Activated naive CD8-positive, alpha-beta T cell (primary cell): ENCODE results near the gene MBNL2.

ENCODE experiments used
- H3K27ac Mint-ChIP-seq: one replicate; pipeline ENCODE4 v1.8.0; 2021; ENCODE audit warnings: mixed read lengths
- H3K27me3 Mint-ChIP-seq: one replicate; pipeline ENCODE4 v1.8.0; 2021; ENCODE audit warnings: mixed read lengths
- H3K36me3 Mint-ChIP-seq: one replicate; pipeline ENCODE4 v1.8.0; 2021; ENCODE audit warnings: mixed read lengths
- H3K4me1 Mint-ChIP-seq: one replicate; pipeline ENCODE4 v1.8.0; 2021; ENCODE audit warnings: low read depth, mixed read lengths
- H3K4me3 Mint-ChIP-seq: one replicate; pipeline ENCODE4 v1.8.0; 2021; ENCODE audit warnings: mild to moderate bottlenecking, mixed read lengths
- H3K9me3 Mint-ChIP-seq: one replicate; pipeline ENCODE4 v1.8.0; 2021; ENCODE audit warnings: low read depth, mixed read lengths

MBNL2 gene

GRCh38 chr13:97275776-97276501 is 53.8 kb downstream of the MBNL2 start:
- Mint-ChIP-seq H3K4me3 (no peak overlapping the region), H3K27ac (no peak overlapping the region), H3K27me3 (no peaks in the 10 kb centered on the region), H3K9me3 (no peaks in the 10 kb centered on the region), H3K36me3 (peaks cover 29% of the 10 kb centered on the region), H3K4me1 (peaks cover 55% of the 10 kb centered on the region)

GRCh38 chr13:97276862-97277269 is 54.7 kb downstream of the MBNL2 start:
- Mint-ChIP-seq H3K36me3 (peaks cover 29% of the 10 kb centered on the region), H3K4me3 (no peak overlapping the region), H3K4me1 (peaks cover 58% of the 10 kb centered on the region), H3K27me3 (no peaks in the 10 kb centered on the region), H3K9me3 (no peaks in the 10 kb centered on the region), H3K27ac (no peak overlapping the region)

- Mint-ChIP-seq H3K27ac (no peak overlapping the region), H3K36me3 (peaks cover 36% of the 10 kb centered on the region), H3K9me3 (no peaks in the 10 kb centered on the region), H3K27me3 (no peaks in the 10 kb centered on the region), H3K4me1 (peaks cover 67% of the 10 kb centered on the region), H3K4me3 (no peak overlapping the region)
Measured at GRCh38 chr13:97278435-97279411, 56.6 kb downstream of the MBNL2 start.

GRCh38 chr13:97279913-97280312 is 57.8 kb downstream of the MBNL2 start:
- Mint-ChIP-seq H3K9me3 (no peaks in the 10 kb centered on the region), H3K36me3 (peaks cover 36% of the 10 kb centered on the region), H3K27ac (no peak overlapping the region), H3K4me1 (peaks cover 65% of the 10 kb centered on the region), H3K4me3 (no peak overlapping the region), H3K27me3 (no peaks in the 10 kb centered on the region)

GRCh38 chr13:97280478-97280877 is 58.3 kb downstream of the MBNL2 start:
- Mint-ChIP-seq H3K4me1 (peaks cover 63% of the 10 kb centered on the region), H3K27ac (no peak overlapping the region), H3K27me3 (no peaks in the 10 kb centered on the region), H3K9me3 (no peaks in the 10 kb centered on the region), H3K36me3 (peaks cover 33% of the 10 kb centered on the region), H3K4me3 (no peak overlapping the region)

- no peaks in the 10 kb centered on the region for H3K27me3 Mint-ChIP-seq
- peaks cover 30% of the 10 kb centered on the region for H3K36me3 Mint-ChIP-seq
- no peak overlapping the region for H3K27ac Mint-ChIP-seq
- H3K9me3 Mint-ChIP-seq: no peaks in the 10 kb centered on the region
- H3K4me1 Mint-ChIP-seq: peaks cover 62% of the 10 kb centered on the region
- no peak overlapping the region for H3K4me3 Mint-ChIP-seq
Measured at GRCh38 chr13:97281028-97281427, 58.9 kb downstream of the MBNL2 start.

GRCh38 chr13:97282705-97283104 is 60.6 kb downstream of the MBNL2 start:
- Mint-ChIP-seq H3K9me3 (no peaks in the 10 kb centered on the region), H3K27ac (no peak overlapping the region)

GRCh38 chr13:97283888-97284287 is 61.8 kb downstream of the MBNL2 start:
- Mint-ChIP-seq H3K9me3 (no peaks in the 10 kb centered on the region), H3K36me3 (peaks cover 30% of the 10 kb centered on the region), H3K4me1 (peaks cover 52% of the 10 kb centered on the region), H3K27ac (no peak overlapping the region), H3K4me3 (no peak overlapping the region), H3K27me3 (no peaks in the 10 kb centered on the region)

More at GRCh38 chr13:97282705-97283104, 60.6 kb downstream of the MBNL2 start:
- Mint-ChIP-seq H3K4me3 (no peak overlapping the region), H3K4me1 (peaks cover 51% of the 10 kb centered on the region), H3K36me3 (peaks cover 24% of the 10 kb centered on the region), H3K27me3 (no peaks in the 10 kb centered on the region)

GRCh38 chr13:97284558-97284957 is 62.4 kb downstream of the MBNL2 start:
- Mint-ChIP-seq H3K4me1 (peaks cover 47% of the 10 kb centered on the region), H3K4me3 (no peak overlapping the region), H3K9me3 (no peaks in the 10 kb centered on the region), H3K27ac (no peak overlapping the region), H3K27me3 (no peaks in the 10 kb centered on the region), H3K36me3 (peaks cover 27% of the 10 kb centered on the region)

- H3K4me1 Mint-ChIP-seq: peaks cover 43% of the 10 kb centered on the region
- no peak overlapping the region for H3K27ac Mint-ChIP-seq
- H3K27me3 Mint-ChIP-seq: no peaks in the 10 kb centered on the region
- no peaks in the 10 kb centered on the region for H3K9me3 Mint-ChIP-seq
- H3K4me3 Mint-ChIP-seq: no peak overlapping the region
- H3K36me3 Mint-ChIP-seq: peaks cover 29% of the 10 kb centered on the region
Measured at GRCh38 chr13:97285221-97285955, 63.3 kb downstream of the MBNL2 start.

- H3K9me3 Mint-ChIP-seq: no peaks in the 10 kb centered on the region
- peaks cover 37% of the 10 kb centered on the region for H3K4me1 Mint-ChIP-seq
- no peak overlapping the region for H3K4me3 Mint-ChIP-seq
- no peak overlapping the region for H3K27ac Mint-ChIP-seq
- peaks cover 28% of the 10 kb centered on the region for H3K36me3 Mint-ChIP-seq
- H3K27me3 Mint-ChIP-seq: no peaks in the 10 kb centered on the region
Measured at GRCh38 chr13:97286317-97287046, 64.3 kb downstream of the MBNL2 start.

- Mint-ChIP-seq H3K36me3 (peaks cover 28% of the 10 kb centered on the region), H3K4me3 (no peak overlapping the region), H3K9me3 (no peaks in the 10 kb centered on the region), H3K4me1 (peaks cover 35% of the 10 kb centered on the region), H3K27ac (no peak overlapping the region), H3K27me3 (no peaks in the 10 kb centered on the region)
Measured at GRCh38 chr13:97287047-97287383, 64.9 kb downstream of the MBNL2 start.

- Mint-ChIP-seq H3K27me3 (no peaks in the 10 kb centered on the region), H3K4me1 (peaks cover 28% of the 10 kb centered on the region), H3K4me3 (no peak overlapping the region), H3K36me3 (peaks cover 21% of the 10 kb centered on the region), H3K9me3 (no peaks in the 10 kb centered on the region), H3K27ac (peak overlapping the region; percentile 16)
Measured at GRCh38 chr13:97288486-97288900, 66.4 kb downstream of the MBNL2 start.

- Mint-ChIP-seq H3K27me3 (no peaks in the 10 kb centered on the region), H3K27ac (peak overlapping the region; percentile 34), H3K4me3 (no peak overlapping the region), H3K9me3 (no peaks in the 10 kb centered on the region), H3K36me3 (peaks cover 19% of the 10 kb centered on the region), H3K4me1 (peaks cover 28% of the 10 kb centered on the region)
Measured at GRCh38 chr13:97289514-97290298, 67.6 kb downstream of the MBNL2 start.
